ENCODE results near the gene DUOXA2.

DUOXA2 gene

GRCh38 chr15:45136378-45136764 is 22.2 kb downstream of the DUOXA2 start:
- DNase-seq (ENCODE audit: low spot score), result no peak

GRCh38 chr15:45137703-45138102 is 23.6 kb downstream of the DUOXA2 start:
- DNase-seq (ENCODE audit: low spot score), result no peak

- DNase-seq (ENCODE audit: low spot score), result no peak
Measured at GRCh38 chr15:45138814-45139765, 25.0 kb downstream of the DUOXA2 start.

GRCh38 chr15:45139770-45140169 is 25.6 kb downstream of the DUOXA2 start:
- no peak for DNase-seq (ENCODE audit: low spot score)

- DNase-seq (ENCODE audit: low spot score), result no peak
Measured at GRCh38 chr15:45140557-45141250, 26.6 kb downstream of the DUOXA2 start.

GRCh38 chr15:45141386-45141785 is 27.3 kb downstream of the DUOXA2 start:
- DNase-seq (ENCODE audit: low spot score), result no peak

- DNase-seq (ENCODE audit: low spot score), result no peak
Measured at GRCh38 chr15:45143056-45143455, 28.9 kb downstream of the DUOXA2 start.

GRCh38 chr15:45143946-45144345 is 29.8 kb downstream of the DUOXA2 start:
- no peak for DNase-seq (ENCODE audit: low spot score)

- no peak for DNase-seq (ENCODE audit: low spot score)
Measured at GRCh38 chr15:45144775-45145174, 30.6 kb downstream of the DUOXA2 start.

- DNase-seq (ENCODE audit: low spot score), result no peak
Measured at GRCh38 chr15:45146405-45146804, 32.3 kb downstream of the DUOXA2 start.

- no peak for DNase-seq (ENCODE audit: low spot score)
Measured at GRCh38 chr15:45147606-45148005, 33.5 kb downstream of the DUOXA2 start.

- no peak for DNase-seq (ENCODE audit: low spot score)
Measured at GRCh38 chr15:45148076-45149059, 34.2 kb downstream of the DUOXA2 start.

GRCh38 chr15:45149060-45149459 is 34.9 kb downstream of the DUOXA2 start:
- DNase-seq (ENCODE audit: low spot score), result no peak

- no peak for DNase-seq (ENCODE audit: low spot score)
Measured at GRCh38 chr15:45150481-45150880, 36.4 kb downstream of the DUOXA2 start.

GRCh38 chr15:45150997-45151396 is 36.9 kb downstream of the DUOXA2 start:
- no peak for DNase-seq (ENCODE audit: low spot score)

GRCh38 chr15:45151998-45152828 is 38.1 kb downstream of the DUOXA2 start:
- DNase-seq (ENCODE audit: low spot score), result no peak

GRCh38 chr15:45155739-45156138 is 41.6 kb downstream of the DUOXA2 start:
- DNase-seq (ENCODE audit: low spot score), result no peak

GRCh38 chr15:45156744-45157455 is 42.8 kb downstream of the DUOXA2 start:
- no peak for DNase-seq (ENCODE audit: low spot score)

GRCh38 chr15:45157974-45158373 is 43.8 kb downstream of the DUOXA2 start:
- no peak for DNase-seq (ENCODE audit: low spot score)

- no peak for DNase-seq (ENCODE audit: low spot score)
Measured at GRCh38 chr15:45161666-45162065, 47.5 kb downstream of the DUOXA2 start.
